GM12878 (cell line): ENCODE results near the gene SBK2. TPM values are rescaled to one million over a fixed set of nuclear protein-coding genes. Genes with fewer than 3 reads are reported as not detected.

Experiments
- ATAC-seq: fragments of 200-7000 bp; cut with Tn5 transposase; 3 replicates; pipeline ENCODE4 v1.9.1; 2020; ENCODE audit warnings: mild to moderate bottlenecking, moderate library complexity
- BruUV-seq: library from RNA; stranded (reverse); fragments of 400-500 nt; replicated peaks from 2 replicates; lab custom pipeline; 2021; lab: Mats Ljungman, UMichigan
- CTCF ChIA-PET: fragments of 300-600 bp; sonication (Branson Sonifier 250); formaldehyde crosslinking; extraction: SDS; loops from one replicate; lab custom pipeline; 2021; ENCODE audit warnings: inconsistent platforms; lab: Yijun Ruan, JAX
- POLR2A ChIA-PET: fragments of 350-600 bp; formaldehyde crosslinking; extraction: SDS; loops from one replicate; lab custom pipeline; 2021; ENCODE audit warnings: inconsistent platforms; lab: Charles Lee
- RAD21 ChIA-PET: fragments of 300-600 bp; sonication (Branson Sonifier 250); formaldehyde crosslinking; loops from one replicate; lab custom pipeline; 2023; ENCODE audit warnings: antibody characterized with exemption; ENCODE audit not compliant: unreplicated experiment; lab: Charles Lee
- SMC1A ChIA-PET: fragments of 300-600 bp; sonication (Branson Sonifier 250); formaldehyde crosslinking; loops from one replicate; lab custom pipeline; 2023; ENCODE audit not compliant: unreplicated experiment, uncharacterized antibody; lab: Charles Lee
- DNase-seq: peaks from one replicate; pipeline ENCODE4 v3.0.0-alpha.2; 2011; ENCODE audit warnings: low read depth, low spot score
- FAIRE-seq: peaks from 3 replicates; lab custom pipeline; 2011; peaks lifted over from hg19 to GRCh38; lab: Jason Lieb, UNC
- H2AFZ ChIP-seq: 2 replicates; pipeline ENCODE4 v1.6.0; 2011; ENCODE audit warnings: low read depth, low read length, control low read depth; ENCODE audit not compliant: control insufficient read depth
- H3K27ac ChIP-seq: 2 replicates; pipeline ENCODE4 v1.5.1; 2011; ENCODE audit warnings: control low read depth; ENCODE audit not compliant: control insufficient read depth, insufficient read depth
- H3K27me3 ChIP-seq, 2 experiments: replicated peaks in 1 of 2; 2 replicates each; pipeline versions ENCODE4 v1.6.0 to v1.6.1; 2011; ENCODE audit warnings: low read length in 1 of 2; ENCODE audit not compliant: control insufficient read depth in 2 of 2, insufficient read depth in 2 of 2
- H3K36me3 ChIP-seq, 2 experiments: 2 replicates each; pipeline ENCODE4 v1.5.1; 2011; ENCODE audit warnings: low read length in 1 of 2; ENCODE audit not compliant: control insufficient read depth in 2 of 2, insufficient read depth in 2 of 2
- H3K4me1 ChIP-seq: 2 replicates; pipeline ENCODE4 v1.6.1; 2011; ENCODE audit warnings: mild to moderate bottlenecking, low read length, moderate library complexity, mixed read lengths; ENCODE audit not compliant: control insufficient read depth, insufficient read depth
- H3K4me2 ChIP-seq: 2 replicates; pipeline ENCODE4 v1.6.0; 2011; ENCODE audit warnings: control low read depth; ENCODE audit not compliant: control insufficient read depth, insufficient read depth
- H3K4me3 ChIP-seq: fragments of 200-600 bp; sonication (generic); 2 replicates; pipeline ENCODE4 v1.5.1; 2016
- H3K79me2 ChIP-seq: 2 replicates; pipeline ENCODE4 v1.6.0; 2011; ENCODE audit warnings: low read length; ENCODE audit not compliant: control insufficient read depth, insufficient read depth
- H3K9ac ChIP-seq: 2 replicates; pipeline ENCODE4 v1.8.0; 2011; ENCODE audit warnings: low read length, control low read depth, mixed read lengths; ENCODE audit not compliant: control insufficient read depth, insufficient read depth
- H3K9me3 ChIP-seq: replicated peaks from 3 replicates; pipeline ENCODE4 v1.5.1; 2011; ENCODE audit warnings: mild to moderate bottlenecking, low read length; ENCODE audit not compliant: control insufficient read depth, insufficient read depth
- H4K20me1 ChIP-seq: 2 replicates; pipeline ENCODE4 v1.6.0; 2011; ENCODE audit not compliant: control insufficient read depth, insufficient read depth
- CREM ChIP-seq: IDR thresholded peaks from 2 replicates; pipeline ENCODE4 v1.6.1; 2014; ENCODE audit warnings: antibody characterized with exemption, low read depth
- FOS ChIP-seq: IDR thresholded peaks from 3 replicates; pipeline ENCODE4 v1.6.1; 2011; ENCODE audit warnings: borderline replicate concordance; ENCODE audit not compliant: insufficient read length; ENCODE audit errors: extremely low read depth
- GABPA ChIP-seq: IDR thresholded peaks from 2 replicates; pipeline ENCODE4 v1.6.1; 2014; ENCODE audit warnings: antibody characterized with exemption, low read depth, mild to moderate bottlenecking, inconsistent platforms
- NFYA ChIP-seq: IDR thresholded peaks from 2 replicates; pipeline ENCODE4 v1.6.1; 2011; ENCODE audit warnings: low read depth, mild to moderate bottlenecking, low read length, improper control_type of control experiment, borderline replicate concordance
- POLR2AphosphoS5 ChIP-seq: IDR thresholded peaks from 2 replicates; pipeline ENCODE4 v1.6.1; 2011; ENCODE audit warnings: mild to moderate bottlenecking, low read length, inconsistent platforms
- POU2F2 ChIP-seq: IDR thresholded peaks from 3 replicates; pipeline ENCODE4 v1.6.1; 2011; ENCODE audit warnings: low read depth, mild to moderate bottlenecking, low read length, borderline replicate concordance
- RBBP5 ChIP-seq: fragments of 200-600 bp; sonication (generic); conservative IDR thresholded peaks from 2 replicates; pipeline ENCODE4 v1.6.1; 2016
- ZNF274 ChIP-seq: IDR thresholded peaks from one replicate; pipeline ENCODE4 v1.8.0; 2011; ENCODE audit not compliant: insufficient read length, insufficient read depth
- ZNF622 ChIP-seq: fragments of 450-650 bp; IDR thresholded peaks from 2 replicates; pipeline ENCODE4 v1.6.1; 2017; ENCODE audit warnings: mild to moderate bottlenecking, inconsistent platforms
- WGBS: methylation state at CpG from one replicate; pipeline ENCODE4 v1.1.6; 2016; ENCODE audit warnings: low lambda C conversion rate; ENCODE audit not compliant: insufficient replicate concordance, insufficient coverage; ENCODE audit errors: missing lambda C conversion rate; 5-methylcytosine and 5-hydroxymethylcytosine counted together
- in situ Hi-C: fragments of 300-500 bp; cut with MboI; formaldehyde crosslinking; loops from 9 replicates; pipeline ENCODE4 v1.14.3; 2018; ENCODE audit warnings: mixed read lengths
- intact Hi-C: fragments of 100-400 bp; cut with micrococcal nuclease; formaldehyde crosslinking; loops from one replicate; pipeline ENCODE4 v1.14.2; 2022; ENCODE audit not compliant: unreplicated experiment
- polyA plus RNA-seq, 11 experiments: library from polyadenylated mRNA; depleted of rRNA in 4 of 11; unstranded in 6 of 11; stranded (reverse) in 5 of 11; fragments of >200 nt; fragmentation: Nextera tagmentation in 4 of 11; fragmentation: Illumina TruSeq in 1 of 11; extraction: Ambion mirVana in 4 of 11; extraction: Trizol in 1 of 11; gene quantifications; 1 replicate in 1 of 11; 2 replicates in 10 of 11; pipeline versions ENCODE4 v1.2.1 to v1.2.3, GENCODE V29; 2011 to 2016; ENCODE audit warnings: inconsistent platforms in 2 of 11, missing spikeins in 2 of 11, low read depth in 1 of 11
- total RNA-seq, 4 experiments: library from RNA; depleted of rRNA in 3 of 4; stranded (reverse); fragments of >200 nt in 3 of 4; fragmentation: Illumina TruSeq in 1 of 4; extraction: Trizol in 1 of 4; gene quantifications; 2 replicates each; pipeline versions ENCODE4 v1.2.1 to v1.2.3, GENCODE V29; 2013 to 2021

Gene SBK2
- total and polyA plus RNA-seq, 10 of the 15 experiments (the other 5 are each of a cell fraction or from before 2014, with no cell fraction given) = not detected

- RAD21 ChIA-PET = no interaction called here
- no peak overlapping the region for H2AFZ ChIP-seq
- WGBS = 64% methylated on average over 13 of the region's 13 CpGs
- intact Hi-C loops = no loop called here
- H3K79me2 ChIP-seq = no peaks in the 10 kb centered on the region
- POLR2A ChIA-PET = no interaction called here
- CTCF ChIA-PET = interaction anchor here (1.4 kb wide), 1 partner anchor 53 kb away, joined by 3 read pairs; the partner anchor contains the start of gene ZNF865
- H3K4me3 ChIP-seq = no peak overlapping the region
- H3K36me3 ChIP-seq = no peaks in the 10 kb centered on the region
- no peaks in the 10 kb centered on the region for H3K9me3 ChIP-seq
- FAIRE-seq (no peak), ATAC-seq (no peak), DNase-seq (no peak)
- H3K4me1 ChIP-seq = no peaks in the 10 kb centered on the region
- no peaks in the 10 kb centered on the region for H4K20me1 ChIP-seq
- no peak overlapping the region for H3K9ac ChIP-seq
- no peak overlapping the region for H3K4me2 ChIP-seq
- no TSS peak for BruUV-seq
- SMC1A ChIA-PET = interaction anchor here (0.6 kb wide), 1 partner anchor 34 kb away, joined by 3 read pairs; no protein-coding TSS in a partner anchor
- no peak for TF ChIP-seq ZNF274
- TF ChIP-seq RBBP5 = no peak
- no peak for TF ChIP-seq CREM
- TF ChIP-seq GABPA = no peak
- TF ChIP-seq POU2F2 = no peak
- TF ChIP-seq POLR2AphosphoS5 = no peak
- TF ChIP-seq NFYA = no peak
- TF ChIP-seq FOS = no peak
- no peak overlapping the region for H3K27ac ChIP-seq
- H3K27me3 ChIP-seq = peaks cover 0 to 7% of the 10 kb centered on the region in 2 experiments; a peak in 3 of 4 replicates
- in situ Hi-C loops = no loop called here
Measured at GRCh38 chr19:55552620-55553019, 15.7 kb upstream of the SBK2 start.

- SMC1A ChIA-PET = interaction anchor here (0.6 kb wide), 1 partner anchor 34 kb away, joined by 3 read pairs; no protein-coding TSS in a partner anchor
- H3K27me3 ChIP-seq = peaks cover 0 to 7% of the 10 kb centered on the region in 2 experiments; a peak in 3 of 4 replicates
- intact Hi-C loops = no loop called here
Measured at GRCh38 chr19:55552206-55552605, 15.3 kb upstream of the SBK2 start.

More at GRCh38 chr19:55552206-55552605, 15.3 kb upstream of the SBK2 start:
- Histone ChIP-seq H3K36me3 (no peaks in the 10 kb centered on the region), H3K27ac (no peak overlapping the region), H3K4me2 (no peak overlapping the region), H3K4me3 (no peak overlapping the region), H2AFZ (no peak overlapping the region), H3K79me2 (no peaks in the 10 kb centered on the region), H3K9me3 (no peaks in the 10 kb centered on the region)
- CTCF ChIA-PET = interaction anchor here (1.4 kb wide), 1 partner anchor 54 kb away, joined by 3 read pairs; the partner anchor contains the start of gene ZNF865
- ATAC-seq (no peak), DNase-seq (no peak), FAIRE-seq (no peak)
- POLR2A ChIA-PET = no interaction called here
- BruUV-seq = no TSS peak
- 36% methylated on average over 5 of the region's 5 CpGs for WGBS
- no peak for TF ChIP-seq ZNF622
- TF ChIP-seq, all 136 proteins: peak for 0
- Histone ChIP-seq H3K9ac (no peak overlapping the region), H3K4me1 (no peaks in the 10 kb centered on the region), H4K20me1 (no peaks in the 10 kb centered on the region)
- RAD21 ChIA-PET = no interaction called here
- in situ Hi-C loops = no loop called here
